Panc1 (cell line): Measurements from ENCODE around the gene PSG1. TPM values are rescaled to one million over a fixed set of nuclear protein-coding genes. Genes with fewer than 3 reads are reported as not detected.
"Not testable (repeated sequence)": the region's sequence is repeated elsewhere in the genome, so short reads cannot be mapped to it uniquely, and the experiment has no call there.

ENCODE experiments used
- ATAC-seq: fragments of 200-7000 bp; cut with Tn5 transposase; 2 replicates; pipeline ENCODE4 v1.9.1; 2020; ENCODE audit warnings: mild to moderate bottlenecking, moderate library complexity
- BruUV-seq: library from RNA; stranded (reverse); fragments of 400-500 nt; replicated peaks from 2 replicates; lab custom pipeline; 2021; lab: Mats Ljungman, UMichigan
- CTCF ChIA-PET: fragments of 300-600 bp; sonication (Branson Sonifier 250); formaldehyde crosslinking; loops from one replicate; lab custom pipeline; 2022; ENCODE audit warnings: antibody characterized with exemption; lab: Charles Lee
- POLR2A ChIA-PET: fragments of 300-600 bp; sonication (Branson Sonifier 250); formaldehyde crosslinking; loops from one replicate; lab custom pipeline; 2022; ENCODE audit warnings: antibody characterized with exemption; lab: Charles Lee
- DNase-seq: peaks from one replicate; pipeline ENCODE4 v3.0.0-alpha.2; 2010; ENCODE audit warnings: low read depth, low spot score
- H3K27ac ChIP-seq: 2 replicates; pipeline ENCODE4 v1.5.1; 2011; ENCODE audit warnings: mild to moderate bottlenecking, low read length, inconsistent platforms
- H3K27me3 ChIP-seq: fragments of 200-500 bp; sonication (Bioruptor generic); 2 replicates; pipeline ENCODE4 v1.6.0; 2014; ENCODE audit warnings: low read length, inconsistent platforms; ENCODE audit not compliant: control insufficient read depth, insufficient read depth
- H3K36me3 ChIP-seq: fragments of 200-500 bp; sonication (Bioruptor generic); 2 replicates; pipeline ENCODE4 v1.5.1; 2014; ENCODE audit warnings: inconsistent platforms, mild to moderate bottlenecking, low read length, moderate library complexity; ENCODE audit not compliant: control insufficient read depth, insufficient read depth
- H3K4me1 ChIP-seq: 2 replicates; pipeline ENCODE4 v1.5.1; 2011; ENCODE audit warnings: inconsistent platforms, mild to moderate bottlenecking, low read length, moderate library complexity; ENCODE audit not compliant: control insufficient read depth, insufficient read depth
- H3K4me3 ChIP-seq, 2 experiments: 2 replicates each; pipeline ENCODE4 v1.5.1; 2011 to 2012; ENCODE audit warnings: low read depth in 2 of 2, low read length in 2 of 2, mild to moderate bottlenecking in 2 of 2, inconsistent platforms in 1 of 2, moderate library complexity in 1 of 2
- H3K9me3 ChIP-seq: fragments of 200-500 bp; sonication (Bioruptor generic); 2 replicates; pipeline ENCODE4 v1.5.1; 2014; ENCODE audit warnings: low read depth, mild to moderate bottlenecking, inconsistent platforms, low read length, moderate library complexity; ENCODE audit not compliant: control insufficient read depth, insufficient read depth
- in situ Hi-C: cut with HindIII; loops from 2 replicates; pipeline ENCODE4 v1.10.0; 2016; ENCODE audit warnings: low sequenced_read_pairs, low pct_unique_long_range_greater_than_20kb
- intact Hi-C: fragments of 100-400 bp; cut with micrococcal nuclease; formaldehyde crosslinking; loops from one replicate; pipeline ENCODE4 v1.10.0; 2022; ENCODE audit not compliant: unreplicated experiment
- total RNA-seq: library from RNA; stranded (reverse); gene quantifications from one replicate; pipeline ENCODE4 v1.2.1, GENCODE V29; 2021; ENCODE audit not compliant: unreplicated experiment
- TF ChIP-seq, protein P1 (sequence below): fragments of 450-650 bp; IDR thresholded peaks from 2 replicates; pipeline ENCODE4 v1.5.1; 2017; ENCODE audit warnings: mild to moderate bottlenecking

Gene PSG1
- total RNA-seq, 1 experiment from 2014 or later: not detected

DNA sequence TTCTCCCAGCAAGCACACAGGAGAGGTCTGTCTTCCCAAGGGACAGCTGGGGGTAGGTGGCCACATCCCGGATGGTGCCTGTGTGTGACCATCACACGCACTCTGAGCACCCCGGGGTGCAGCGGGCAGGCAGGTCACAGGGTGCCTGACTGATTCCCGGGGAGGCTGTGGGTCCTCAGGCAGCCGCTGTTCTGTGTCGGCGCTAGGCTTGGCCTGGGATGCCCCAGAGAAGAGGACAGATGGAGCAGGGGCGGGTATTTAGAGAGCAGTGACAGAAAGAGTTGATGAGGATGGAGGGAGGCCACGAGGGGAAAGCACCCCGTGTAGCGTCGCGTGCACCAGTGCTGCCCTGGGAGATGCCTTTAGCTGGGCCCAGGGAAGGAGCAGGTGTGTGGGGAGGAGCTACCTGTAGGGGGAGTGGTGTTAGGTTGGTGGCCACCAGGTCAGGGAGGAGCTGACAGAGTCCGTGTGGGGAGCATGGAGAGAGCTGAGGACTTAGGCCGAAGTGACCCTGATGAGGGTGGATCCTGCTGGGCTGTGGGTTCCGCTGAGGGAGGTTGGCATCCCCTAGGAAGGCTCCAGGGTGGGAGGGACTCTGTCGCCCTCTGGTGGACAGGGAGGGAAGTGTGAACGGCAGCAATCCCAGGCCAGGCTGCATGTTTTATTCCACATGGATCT, 22.5 kb downstream of the PSG1 start:
- H3K27ac ChIP-seq, BruUV-seq, ATAC-seq, H3K4me3 ChIP-seq, in situ Hi-C loops, H3K36me3 ChIP-seq, CTCF ChIA-PET, H3K4me1 ChIP-seq, DNase-seq, POLR2A ChIA-PET, H3K27me3 ChIP-seq, H3K9me3 ChIP-seq: not testable (repeated sequence)
- intact Hi-C loops: loop anchor here (10.0 kb wide), 1 partner anchor 62 kb away; no protein-coding TSS in a partner anchor
- TF ChIP-seq, protein P1, sequence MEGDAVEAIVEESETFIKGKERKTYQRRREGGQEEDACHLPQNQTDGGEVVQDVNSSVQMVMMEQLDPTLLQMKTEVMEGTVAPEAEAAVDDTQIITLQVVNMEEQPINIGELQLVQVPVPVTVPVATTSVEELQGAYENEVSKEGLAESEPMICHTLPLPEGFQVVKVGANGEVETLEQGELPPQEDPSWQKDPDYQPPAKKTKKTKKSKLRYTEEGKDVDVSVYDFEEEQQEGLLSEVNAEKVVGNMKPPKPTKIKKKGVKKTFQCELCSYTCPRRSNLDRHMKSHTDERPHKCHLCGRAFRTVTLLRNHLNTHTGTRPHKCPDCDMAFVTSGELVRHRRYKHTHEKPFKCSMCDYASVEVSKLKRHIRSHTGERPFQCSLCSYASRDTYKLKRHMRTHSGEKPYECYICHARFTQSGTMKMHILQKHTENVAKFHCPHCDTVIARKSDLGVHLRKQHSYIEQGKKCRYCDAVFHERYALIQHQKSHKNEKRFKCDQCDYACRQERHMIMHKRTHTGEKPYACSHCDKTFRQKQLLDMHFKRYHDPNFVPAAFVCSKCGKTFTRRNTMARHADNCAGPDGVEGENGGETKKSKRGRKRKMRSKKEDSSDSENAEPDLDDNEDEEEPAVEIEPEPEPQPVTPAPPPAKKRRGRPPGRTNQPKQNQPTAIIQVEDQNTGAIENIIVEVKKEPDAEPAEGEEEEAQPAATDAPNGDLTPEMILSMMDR: peak; percentile 79

DNA sequence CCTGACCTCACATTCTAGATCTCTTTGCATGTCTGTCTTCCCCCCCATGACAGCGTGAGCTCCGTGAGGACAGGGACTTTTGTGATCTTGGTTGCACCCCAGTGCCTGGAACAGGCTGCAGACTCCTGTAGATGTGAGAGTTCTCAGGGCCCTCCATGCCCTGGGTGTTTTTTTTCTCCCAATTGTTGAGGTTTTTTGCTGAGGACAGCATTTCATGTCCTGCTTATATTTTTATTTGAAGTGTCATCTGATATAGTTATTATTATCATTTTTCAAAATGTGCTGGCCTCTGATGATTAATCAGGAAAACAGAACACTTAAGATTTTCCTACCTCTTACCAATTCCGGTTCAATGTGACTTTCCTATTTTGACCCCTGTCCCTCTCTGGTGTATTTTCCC, 24.8 kb downstream of the PSG1 start:
- ATAC-seq, DNase-seq, in situ Hi-C loops, H3K9me3 ChIP-seq, H3K4me1 ChIP-seq, CTCF ChIA-PET, POLR2A ChIA-PET, BruUV-seq, H3K27me3 ChIP-seq, H3K36me3 ChIP-seq, H3K4me3 ChIP-seq, H3K27ac ChIP-seq: not testable (repeated sequence)
- intact Hi-C loops: loop anchor here (10.0 kb wide), 1 partner anchor 60 kb away; no protein-coding TSS in a partner anchor

DNA sequence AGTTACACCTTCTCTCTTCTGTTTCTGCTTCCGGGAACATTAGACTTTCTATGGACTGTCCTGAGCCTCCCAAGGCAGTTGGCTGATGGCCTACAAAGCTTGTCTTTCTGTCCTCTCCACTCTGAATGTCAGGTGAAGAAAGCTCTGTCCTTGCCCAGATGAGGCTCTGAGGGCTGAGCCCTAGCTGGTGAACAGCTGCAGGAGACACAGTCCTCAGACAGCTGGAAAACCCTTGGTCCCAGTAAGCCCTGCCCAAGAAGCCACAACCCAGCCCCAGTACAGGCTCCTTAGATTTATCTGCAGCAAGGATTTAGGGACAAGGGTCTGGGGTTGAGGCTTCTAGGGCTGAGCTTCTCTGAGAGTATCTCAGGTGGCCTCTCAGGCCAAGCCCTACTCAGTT, 26.3 kb downstream of the PSG1 start:
- H3K27ac ChIP-seq, CTCF ChIA-PET: not testable (repeated sequence)
- intact Hi-C loops: loop anchor here (10.0 kb wide), 1 partner anchor 58 kb away; no protein-coding TSS in a partner anchor

GRCh38 chr19:42852821-42853220, 26.7 kb downstream of the PSG1 start:
- H3K4me1 ChIP-seq, in situ Hi-C loops, H3K4me3 ChIP-seq, H3K27ac ChIP-seq, POLR2A ChIA-PET, H3K9me3 ChIP-seq, H3K36me3 ChIP-seq, ATAC-seq, BruUV-seq, H3K27me3 ChIP-seq, DNase-seq, CTCF ChIA-PET: not testable (repeated sequence)
- intact Hi-C loops: loop anchor here (10.0 kb wide), 1 partner anchor 58 kb away; no protein-coding TSS in a partner anchor

More for the DNA sequence above, 26.3 kb downstream of the PSG1 start:
- BruUV-seq, H3K27me3 ChIP-seq, H3K9me3 ChIP-seq, H3K36me3 ChIP-seq, POLR2A ChIA-PET, H3K4me3 ChIP-seq, ATAC-seq, H3K4me1 ChIP-seq, DNase-seq, in situ Hi-C loops: not testable (repeated sequence)

DNA sequence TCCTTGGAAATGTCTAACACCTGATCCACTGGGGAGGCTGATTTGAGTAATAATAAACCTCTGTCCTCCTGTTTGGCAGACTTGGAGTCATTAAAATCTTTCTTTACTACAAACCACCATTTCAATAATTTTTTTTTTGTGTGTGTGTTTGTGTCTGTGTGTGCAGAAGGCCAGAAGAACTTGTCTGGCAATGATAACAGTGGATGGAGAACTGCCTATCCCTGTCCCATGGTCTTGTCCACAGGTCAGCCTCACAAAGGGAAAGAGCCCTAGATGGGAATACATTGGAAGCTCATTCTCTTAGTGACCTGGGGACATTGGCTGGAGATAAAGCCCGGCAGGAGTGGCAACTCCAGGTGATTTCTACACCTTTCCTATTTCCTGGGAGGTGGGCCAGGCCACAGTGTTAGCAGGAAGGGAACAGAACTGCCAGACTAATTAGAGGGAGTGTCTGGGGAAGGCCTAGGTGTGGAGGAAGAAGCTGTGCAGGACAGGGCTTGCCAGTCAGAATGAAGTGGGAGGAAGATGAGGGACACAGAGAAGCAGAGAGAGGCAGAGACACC, 27.7 kb downstream of the PSG1 start:
- DNase-seq, H3K27me3 ChIP-seq, H3K27ac ChIP-seq, H3K36me3 ChIP-seq, H3K4me1 ChIP-seq, H3K4me3 ChIP-seq, BruUV-seq, POLR2A ChIA-PET, H3K9me3 ChIP-seq, ATAC-seq, in situ Hi-C loops: not testable (repeated sequence)
- intact Hi-C loops: loop anchor here (10.0 kb wide), 1 partner anchor 57 kb away; no protein-coding TSS in a partner anchor
- CTCF ChIA-PET: interaction anchor here (0.6 kb wide), 1 partner anchor 286 kb away, joined by 5 read pairs; no protein-coding TSS in a partner anchor
